NCI-H774 (cell line): ENCODE measurements around the gene POU6F2.

Experiments used
- DNase-seq: peaks from one replicate; lab custom pipeline; 2025; lab: John Stamatoyannopoulos, UW

Gene POU6F2

DNA sequence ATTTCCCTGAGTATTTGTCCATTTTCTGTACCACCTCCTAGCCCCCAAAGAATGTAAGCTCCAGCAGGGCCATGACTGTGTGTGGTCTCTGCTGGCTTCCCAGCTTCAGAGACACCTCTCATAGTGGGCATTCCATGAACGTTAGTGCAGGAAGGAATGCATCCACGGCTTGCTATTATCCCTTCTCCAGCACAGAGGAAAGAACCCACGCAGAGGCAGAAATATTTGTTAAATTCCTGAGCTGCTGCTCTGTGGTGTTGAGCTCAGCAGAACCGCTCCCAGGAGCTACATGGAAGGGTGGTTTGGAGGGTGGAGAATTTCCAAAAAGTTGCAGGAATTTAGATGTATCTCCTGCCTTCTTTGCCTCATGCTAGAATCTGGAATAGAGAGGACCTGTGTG is 275.2 kb downstream of the POU6F2 start:
- DNase-seq, result no peak

GRCh38 chr7:39259391-39260003 is 281.8 kb downstream of the POU6F2 start:
- DNase-seq, result no peak

DNA sequence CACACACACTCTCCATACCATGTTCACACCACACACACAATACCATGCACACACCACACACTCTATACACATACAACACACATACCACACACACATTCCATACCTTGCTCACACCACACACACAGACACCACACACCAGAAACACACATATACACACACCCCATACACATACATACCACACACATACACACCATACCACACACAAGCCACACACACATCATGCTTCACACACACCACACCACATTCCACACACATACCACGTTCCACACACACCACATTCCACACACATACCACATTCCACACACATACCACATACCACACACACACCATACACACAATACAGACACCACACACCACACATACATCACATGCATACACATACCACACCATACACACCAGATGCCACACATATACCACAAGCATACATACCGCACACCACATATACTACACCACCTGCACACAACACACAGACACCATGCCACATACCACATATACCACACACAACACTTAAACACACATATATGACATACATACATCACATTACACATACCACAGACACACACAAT is 282.7 kb downstream of the POU6F2 start:
- DNase-seq, result no peak

DNA sequence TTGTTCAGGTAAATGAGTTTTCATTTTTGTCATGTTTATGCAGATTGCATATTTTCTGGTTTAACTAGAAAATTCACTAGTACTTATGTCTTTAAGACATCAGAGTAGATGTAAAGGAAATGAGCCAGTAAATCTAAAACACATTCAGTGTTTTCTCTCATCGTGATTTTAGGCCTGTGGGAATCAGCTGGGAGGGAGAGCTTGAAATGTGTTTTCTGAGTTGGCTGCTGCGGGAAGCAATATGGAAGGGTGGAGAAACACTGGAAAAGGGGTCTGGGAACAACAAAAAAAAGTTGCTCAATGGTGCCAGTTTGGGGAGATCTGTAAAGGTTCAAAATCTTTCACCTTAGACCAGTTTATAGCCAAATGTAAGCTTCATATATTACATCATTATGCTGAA is 284.1 kb downstream of the POU6F2 start:
- DNase-seq, result no peak

- no peak for DNase-seq
Observed at GRCh38 chr7:39265641-39266591, 288.2 kb downstream of the POU6F2 start.

GRCh38 chr7:39269034-39269433 is 291.3 kb downstream of the POU6F2 start:
- no peak for DNase-seq

GRCh38 chr7:39270018-39270417 is 292.3 kb downstream of the POU6F2 start:
- no peak for DNase-seq

GRCh38 chr7:39271402-39271801 is 293.7 kb downstream of the POU6F2 start:
- peak; percentile 4 for DNase-seq

- DNase-seq, result no peak
Observed at GRCh38 chr7:39272111-39272510, 294.4 kb downstream of the POU6F2 start.

DNA sequence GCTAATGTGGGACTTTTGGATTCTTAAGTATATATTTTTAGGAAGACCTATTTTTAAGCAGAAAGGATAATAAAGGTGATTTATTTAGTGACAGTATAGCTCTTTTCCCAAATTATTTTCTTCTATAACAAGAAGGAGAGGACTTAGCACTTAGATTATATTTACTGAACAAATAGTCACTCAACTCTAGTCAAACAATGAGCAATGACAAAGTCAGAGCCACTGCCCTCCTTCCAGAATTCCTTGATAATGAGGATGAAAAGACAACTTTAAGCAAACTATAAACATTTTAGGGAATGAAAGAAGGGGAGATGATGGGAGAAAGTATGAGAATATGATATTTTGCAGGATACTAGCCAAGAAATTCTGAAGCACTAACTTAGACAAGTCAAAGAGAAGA is 295.0 kb downstream of the POU6F2 start:
- no peak for DNase-seq

DNA sequence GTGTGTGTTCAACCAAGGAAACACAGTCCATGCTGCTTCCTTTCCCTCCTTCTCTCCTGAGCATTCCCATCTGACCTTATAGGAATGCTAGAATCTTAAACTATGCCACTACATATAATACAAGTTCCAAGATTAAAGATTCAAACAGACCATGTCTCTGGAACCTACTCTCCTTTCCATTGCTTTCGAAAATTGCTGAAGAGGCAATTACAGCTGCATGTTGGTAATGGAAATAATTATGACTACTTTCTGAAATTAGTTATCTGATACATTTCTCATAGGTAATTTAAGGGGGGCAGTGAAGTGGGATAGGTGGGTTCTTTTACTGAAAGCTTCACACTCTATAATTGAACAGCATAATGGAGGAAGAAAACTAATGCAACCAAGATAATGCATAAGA is 302.6 kb downstream of the POU6F2 start:
- DNase-seq, result no peak

- DNase-seq, result no peak
Observed at GRCh38 chr7:39285256-39285655, 307.5 kb downstream of the POU6F2 start.

- DNase-seq, result no peak
Observed at GRCh38 chr7:39288303-39288702, 310.6 kb downstream of the POU6F2 start.

DNA sequence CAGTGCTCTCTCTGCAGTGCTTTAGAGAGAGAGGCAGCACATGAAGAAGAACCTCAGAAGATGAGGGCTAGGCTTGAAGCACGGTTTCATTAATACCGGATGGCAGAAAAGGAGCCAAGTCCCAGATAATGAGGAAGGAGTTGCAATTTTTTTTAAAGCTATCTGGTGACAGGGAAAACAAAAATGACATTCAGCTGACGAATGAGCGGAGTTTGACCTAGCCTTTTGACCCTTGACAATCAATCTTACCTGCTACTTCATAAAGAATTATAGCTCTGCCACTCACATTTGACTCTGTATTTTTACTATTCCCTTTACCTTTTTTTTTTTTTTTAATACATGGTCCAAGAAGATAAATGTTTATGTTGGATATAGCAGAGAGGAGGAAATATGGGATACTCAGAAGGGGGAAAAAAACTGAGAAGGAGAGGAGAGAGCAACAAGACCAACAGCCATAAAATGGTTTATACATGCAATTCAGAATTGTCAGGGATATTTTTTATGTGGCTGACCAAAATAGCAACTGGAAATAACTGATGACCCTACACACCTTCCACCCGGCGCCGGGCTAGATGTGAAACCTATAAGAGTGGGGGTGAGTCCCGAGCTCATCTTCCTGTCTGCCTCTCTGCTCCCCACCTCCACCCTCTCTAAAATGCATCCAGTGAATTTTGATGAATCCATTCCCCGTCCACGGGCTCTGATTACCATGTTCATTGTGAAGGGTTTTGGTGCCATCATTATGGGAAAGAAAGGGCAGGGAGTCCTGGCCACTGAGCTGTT is 314.1 kb downstream of the POU6F2 start:
- DNase-seq, result no peak

- no peak for DNase-seq
Observed at GRCh38 chr7:39293056-39293823, 315.5 kb downstream of the POU6F2 start.

- no peak for DNase-seq
Observed at GRCh38 chr7:39294022-39294421, 316.3 kb downstream of the POU6F2 start.

DNA sequence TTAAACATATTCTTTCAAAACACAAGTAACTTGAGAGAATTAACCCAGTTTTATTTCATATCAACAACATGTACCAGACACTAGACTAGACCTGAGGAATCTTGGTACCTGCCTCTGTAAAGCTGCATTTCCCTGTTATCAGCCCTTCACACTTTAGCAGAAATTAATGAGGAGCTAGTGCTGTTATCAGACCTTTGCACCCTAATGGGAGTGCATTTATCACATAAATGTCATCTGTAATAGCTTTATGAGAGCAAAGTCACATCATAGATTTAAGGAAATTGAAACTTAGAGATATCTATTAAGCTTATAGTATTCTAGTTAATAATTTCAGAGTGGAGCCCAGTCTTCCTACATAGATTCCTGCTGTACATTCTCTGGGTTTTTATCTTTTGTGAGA is 318.1 kb downstream of the POU6F2 start:
- DNase-seq, result no peak

- no peak for DNase-seq
Observed at GRCh38 chr7:39299695-39300094, 322.0 kb downstream of the POU6F2 start.

DNA sequence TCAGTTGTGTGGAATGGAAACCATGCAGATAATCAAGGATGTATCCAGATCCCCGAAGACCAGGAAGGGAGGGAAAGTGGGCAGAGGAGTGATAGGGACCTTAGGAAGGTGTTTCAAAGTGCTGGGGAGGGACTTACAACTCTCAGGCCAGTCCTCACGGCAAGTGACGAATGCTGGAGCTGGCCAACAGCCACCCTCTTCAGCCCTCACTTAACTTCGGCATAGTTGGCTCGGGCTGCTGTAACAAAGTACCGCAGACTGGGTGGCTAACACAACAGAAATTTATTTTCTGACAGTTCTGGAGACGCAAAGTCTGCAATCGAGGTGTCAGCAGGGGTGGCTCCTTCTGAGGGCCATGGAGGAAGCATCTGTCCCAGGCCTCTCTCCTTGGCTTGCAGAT is 322.6 kb downstream of the POU6F2 start:
- DNase-seq, result no peak

- DNase-seq, result no peak
Observed at GRCh38 chr7:39301543-39301942, 323.8 kb downstream of the POU6F2 start.

- DNase-seq, result no peak
Observed at GRCh38 chr7:39304178-39304577, 326.5 kb downstream of the POU6F2 start.
